GM18951 (cell line): ENCODE measurements around the gene NOA1.

Experiments used
- POLR2A ChIP-seq: IDR thresholded peaks from 4 replicates; pipeline ENCODE4 v1.6.1; 2011; ENCODE audit warnings: mild to moderate bottlenecking; ENCODE audit not compliant: insufficient read length, insufficient read depth; ENCODE audit errors: extremely low read depth
- in situ Hi-C: fragments of 300-500 bp; cut with MboI; formaldehyde crosslinking; loops from one replicate; pipeline ENCODE4 v1.12.0; 2022; ENCODE audit warnings: low sequenced_read_pairs, mixed read lengths, inconsistent platforms; ENCODE audit not compliant: unreplicated experiment

NOA1 gene

GRCh38 chr4:56977321-56978012 lies at the start of gene NOA1:
Gene NOA1 (minus strand): TSS chr4:56977606. CDS start chr4:56977585, 21 bp downstream.
- in situ Hi-C loops, result no loop called here
- peak; percentile 88 for TF ChIP-seq POLR2A

- no peak for TF ChIP-seq POLR2A
These were observed 45.7 kb upstream of the NOA1 start for GRCh38 chr4:57023104-57023503.

DNA sequence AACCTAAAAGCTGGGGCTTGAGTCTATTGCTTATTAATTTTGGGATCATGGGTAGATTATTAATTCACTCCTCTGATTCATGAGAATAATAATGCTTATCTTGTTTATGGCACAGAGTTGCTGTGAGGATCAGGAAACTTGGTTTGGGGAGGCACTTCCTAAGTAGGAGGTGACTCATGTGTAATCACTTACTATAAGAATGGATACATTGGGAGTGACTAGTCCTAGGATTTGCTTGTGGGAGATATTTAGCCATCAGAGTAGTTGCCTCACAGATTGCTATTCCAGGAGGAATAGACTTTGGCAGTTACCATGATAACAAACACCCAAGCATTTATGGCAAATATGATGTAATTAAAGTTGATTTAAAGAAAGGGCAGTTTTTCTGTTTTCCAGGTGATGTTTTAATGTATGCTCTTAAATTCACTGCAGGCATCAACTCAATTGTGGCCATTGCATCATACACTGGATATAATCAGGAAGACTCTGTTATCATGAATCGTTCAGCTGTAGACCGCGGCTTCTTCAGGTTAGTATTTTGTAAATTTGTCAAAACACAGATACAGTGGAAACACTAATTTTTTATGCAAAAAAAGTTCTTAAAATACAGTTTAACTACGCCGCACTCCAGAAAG lies 43.2 kb upstream of the NOA1 start:
- no peak for TF ChIP-seq POLR2A
- in situ Hi-C loops, result no loop called here

More at GRCh38 chr4:57023104-57023503, 45.7 kb upstream of the NOA1 start:
- in situ Hi-C loops, result no loop called here

GRCh38 chr4:57018980-57019379 lies 41.6 kb upstream of the NOA1 start:
- no peak for TF ChIP-seq POLR2A
- in situ Hi-C loops, result no loop called here

DNA sequence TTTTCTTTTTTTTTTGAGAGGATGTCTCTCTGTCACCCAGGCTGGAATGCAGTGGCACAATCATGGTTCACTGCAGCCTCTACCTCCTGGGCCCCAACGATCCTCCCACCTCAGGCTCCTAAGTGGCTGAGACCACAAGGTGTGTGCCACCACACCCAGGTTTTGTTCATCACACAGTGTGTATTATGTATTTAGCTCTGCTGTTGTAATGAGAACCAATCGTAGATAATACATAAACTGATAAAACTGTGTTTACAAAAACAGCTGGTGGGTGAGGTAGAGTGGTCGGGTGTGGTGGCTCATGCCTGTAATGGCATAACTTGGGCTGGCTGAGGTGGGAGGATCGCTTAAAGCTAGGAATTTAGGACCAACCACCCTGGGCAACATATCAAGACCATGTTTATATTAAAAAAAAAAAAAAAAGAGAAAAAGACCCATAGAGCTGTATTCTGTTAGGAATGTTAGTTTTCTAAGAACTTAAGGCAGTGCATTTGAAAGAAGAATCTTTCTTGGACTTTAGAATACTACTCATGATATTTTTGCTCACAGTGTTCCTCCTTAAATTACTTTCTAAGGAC lies 36.2 kb upstream of the NOA1 start:
- in situ Hi-C loops, result no loop called here
- no peak for TF ChIP-seq POLR2A

GRCh38 chr4:56999751-57000150 lies 22.3 kb upstream of the NOA1 start:
- no peak for TF ChIP-seq POLR2A
- in situ Hi-C loops, result no loop called here

GRCh38 chr4:56995525-56995924 lies 18.1 kb upstream of the NOA1 start:
- in situ Hi-C loops, result no loop called here
- no peak for TF ChIP-seq POLR2A

DNA sequence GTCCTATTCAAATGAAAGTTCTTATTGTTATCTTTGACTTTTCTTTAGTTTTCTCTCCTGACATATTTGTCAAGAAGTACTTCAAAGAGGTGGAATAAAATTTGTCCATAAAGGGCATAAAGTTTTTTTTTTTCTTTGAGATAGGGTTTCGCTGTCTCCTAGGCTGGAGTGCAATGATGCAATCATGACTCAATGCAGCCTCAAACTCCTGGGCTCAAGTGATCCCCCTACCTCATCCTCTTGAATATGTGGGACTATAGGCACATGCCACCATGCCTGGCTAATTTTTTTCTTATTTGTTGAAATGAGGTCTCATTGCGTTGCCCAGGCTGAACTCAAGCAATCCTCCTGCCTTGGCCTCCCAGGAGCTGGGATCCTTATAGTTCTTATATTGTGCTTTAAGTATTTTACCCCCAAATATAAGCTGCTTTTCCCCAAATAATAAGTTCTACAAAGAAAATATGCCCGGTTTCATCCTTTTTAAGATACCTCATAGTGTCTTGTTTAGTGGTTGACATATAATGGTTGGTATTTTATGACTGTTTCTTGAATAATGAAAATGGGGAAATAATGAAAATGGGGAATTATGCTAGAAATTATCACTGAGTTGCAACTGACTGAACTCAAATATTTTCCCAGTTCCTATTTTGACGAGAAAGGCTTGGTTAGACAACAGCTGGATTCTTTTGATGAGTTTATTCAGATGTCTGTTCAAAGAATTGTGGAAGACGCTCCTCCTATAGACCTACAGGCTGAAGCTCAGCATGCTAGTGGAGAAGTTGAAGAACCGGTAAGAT lies 12.9 kb upstream of the NOA1 start:
- TF ChIP-seq POLR2A, result no peak
- in situ Hi-C loops, result no loop called here

DNA sequence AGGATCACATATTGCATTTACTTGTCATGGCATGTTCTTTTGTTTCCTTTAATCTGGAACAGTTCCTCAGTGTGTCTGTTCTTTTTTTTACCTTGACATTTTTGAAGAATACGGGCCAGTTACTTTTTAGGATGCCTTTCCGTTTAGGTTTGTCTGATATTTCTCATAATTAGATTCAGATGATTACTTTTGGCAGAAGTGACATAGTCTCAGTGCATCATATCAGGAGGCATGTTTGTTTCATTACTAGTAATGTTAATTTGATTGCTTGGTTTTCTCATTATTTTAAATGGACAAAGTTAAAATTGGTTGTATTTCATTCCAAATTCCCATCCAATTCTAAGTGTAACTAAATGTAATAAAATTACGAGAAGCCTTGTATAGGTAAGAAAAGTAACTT lies 9.5 kb upstream of the NOA1 start:
- TF ChIP-seq POLR2A, result no peak
- in situ Hi-C loops, result no loop called here

- in situ Hi-C loops, result no loop called here
- no peak for TF ChIP-seq POLR2A
These were observed 8.8 kb upstream of the NOA1 start for GRCh38 chr4:56986192-56986591.

GRCh38 chr4:56981795-56982201 lies 4.4 kb upstream of the NOA1 start:
- TF ChIP-seq POLR2A, result no peak
- in situ Hi-C loops, result no loop called here

DNA sequence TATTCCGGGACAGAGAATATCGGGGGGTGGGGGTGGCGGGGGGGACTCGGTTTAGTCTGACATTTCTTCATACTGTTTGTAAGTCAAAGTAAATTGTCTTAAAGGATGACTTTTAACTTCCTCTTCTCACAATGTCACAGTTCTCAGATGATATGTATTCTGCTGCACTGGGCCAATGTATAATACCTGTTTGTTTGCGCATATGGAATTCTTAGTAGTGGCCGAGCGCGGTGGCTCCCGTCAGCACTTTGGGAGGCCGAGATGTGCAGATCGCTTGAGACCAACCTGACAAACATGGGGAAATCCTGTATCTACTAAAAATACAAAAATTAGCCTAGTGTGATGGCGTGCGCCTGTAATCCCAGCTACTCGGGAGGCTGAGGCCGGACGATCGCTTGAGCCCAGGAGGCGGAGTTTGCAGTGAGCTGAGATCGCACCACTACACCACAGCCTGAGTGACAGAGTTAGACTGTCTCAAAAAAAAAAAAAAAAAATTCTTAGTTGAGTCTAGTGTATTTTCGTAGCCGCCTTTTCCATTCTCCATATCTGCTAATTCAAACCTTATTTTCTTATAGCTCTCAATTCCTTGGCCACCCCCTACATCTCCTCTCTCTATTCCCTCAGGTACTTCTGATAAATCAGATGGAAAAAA lies 2.1 kb upstream of the NOA1 start:
- in situ Hi-C loops, result no loop called here
- TF ChIP-seq POLR2A, result no peak
